K562 (cell line): ENCODE data around the gene ARHGEF3. TPM values are rescaled to one million over a fixed set of nuclear protein-coding genes. Genes with fewer than 3 reads are reported as not detected.

Source experiments
- ATAC-seq: fragments of 200-7000 bp; cut with Tn5 transposase; 3 replicates; pipeline ENCODE4 v1.9.1; 2020; ENCODE audit warnings: moderate library complexity
- BruUV-seq: library from RNA; stranded (reverse); fragments of 400-500 nt; replicated peaks from 2 replicates; lab custom pipeline; 2021; lab: Mats Ljungman, UMichigan
- CTCF ChIA-PET: fragments of 300-600 bp; formaldehyde crosslinking; extraction: SDS; loops from one replicate; lab custom pipeline; 2021; ENCODE audit warnings: low intra/inter-chr PET ratio; lab: Yijun Ruan, JAX
- POLR2A ChIA-PET: fragments of 300-600, 350-650 bp; sonication (Branson Sonifier 250); formaldehyde crosslinking; extraction: SDS; loops from one replicate; lab custom pipeline; 2021; ENCODE audit warnings: antibody characterized with exemption, inconsistent platforms; lab: Yijun Ruan, JAX
- DNase-seq, 4 experiments: peaks; one replicate each; pipeline versions ENCODE4 v3.0.0 to v3.0.0-alpha.2; 2011 to 2018; ENCODE audit warnings: low spot score in 3 of 4, mixed read lengths in 3 of 4; ENCODE audit errors: extremely low read depth in 1 of 4
- FAIRE-seq: peaks from 2 replicates; lab custom pipeline; 2011; peaks lifted over from hg19 to GRCh38; lab: Jason Lieb, UNC
- H2AFZ ChIP-seq: 2 replicates; pipeline ENCODE4 v1.6.0; 2011; ENCODE audit warnings: low read depth, low read length, control low read depth, inconsistent platforms
- H3K27ac ChIP-seq: fragments of 200-600 bp; 3 replicates; pipeline ENCODE4 v1.8.0; 2011; ENCODE audit warnings: low read depth, mild to moderate bottlenecking, control low read depth, inconsistent platforms, low read length, moderate library complexity, mixed read lengths; ENCODE audit errors: extremely low read depth
- H3K27me3 ChIP-seq, 2 experiments: fragments of 300-600 bp in 1 of 2; 2 replicates in 1 of 2; 3 replicates in 1 of 2; pipeline versions ENCODE4 v1.6.0 to v1.8.0; 2011; ENCODE audit warnings: inconsistent platforms in 2 of 2, low read length in 2 of 2, mild to moderate bottlenecking in 1 of 2, mixed read lengths in 1 of 2, moderate library complexity in 1 of 2; ENCODE audit not compliant: control insufficient read depth in 2 of 2, insufficient read depth in 2 of 2
- H3K36me3 ChIP-seq: fragments of 300-600 bp; 3 replicates; pipeline ENCODE4 v1.8.0; 2011; ENCODE audit warnings: mild to moderate bottlenecking, low read length, inconsistent platforms; ENCODE audit not compliant: control insufficient read depth, insufficient read depth
- H3K4me1 ChIP-seq, 2 experiments: fragments of 200-600 bp in 1 of 2; replicated peaks in 1 of 2; 2 replicates in 1 of 2; 3 replicates in 1 of 2; pipeline versions ENCODE4 v1.5.1 to v1.8.0; 2011; ENCODE audit warnings: inconsistent platforms in 2 of 2, low read length in 2 of 2, mild to moderate bottlenecking in 1 of 2, mixed read lengths in 1 of 2, moderate library complexity in 1 of 2; ENCODE audit not compliant: control insufficient read depth in 2 of 2, insufficient read depth in 2 of 2
- H3K4me2 ChIP-seq: 2 replicates; pipeline ENCODE4 v1.6.1; 2011; ENCODE audit warnings: low read length, control low read depth, inconsistent platforms, mixed read lengths; ENCODE audit not compliant: insufficient read depth
- H3K4me3 ChIP-seq: fragments of 200-600 bp; sonication (generic), shearing (Covaris generic); 2 replicates; pipeline ENCODE4 v1.5.1; 2016; ENCODE audit warnings: control low read depth, inconsistent platforms
- H3K79me2 ChIP-seq: fragments of 200-600 bp; 3 replicates; pipeline ENCODE4 v1.8.0; 2011; ENCODE audit warnings: low read length, inconsistent platforms; ENCODE audit not compliant: control insufficient read depth, insufficient read depth
- H3K9ac ChIP-seq, 2 experiments: 2 replicates each; pipeline versions ENCODE4 v1.6.0 to v1.6.1; 2011; ENCODE audit warnings: low read depth in 2 of 2, low read length in 2 of 2, control low read depth in 1 of 2, inconsistent platforms in 1 of 2, mild to moderate bottlenecking in 1 of 2, mixed read lengths in 1 of 2; ENCODE audit not compliant: insufficient read depth in 1 of 2
- H3K9me1 ChIP-seq: one replicate; pipeline ENCODE4 v1.6.0; 2011; ENCODE audit warnings: inconsistent platforms, mild to moderate bottlenecking, low read length, moderate library complexity; ENCODE audit not compliant: control insufficient read depth, insufficient read depth
- H3K9me3 ChIP-seq: replicated peaks from 2 replicates; pipeline ENCODE4 v1.5.1; 2011; ENCODE audit warnings: low read depth, low read length, inconsistent platforms; ENCODE audit not compliant: control insufficient read depth, insufficient read depth
- H4K20me1 ChIP-seq: replicated peaks from 2 replicates; pipeline ENCODE4 v1.6.1; 2011; ENCODE audit warnings: low read length, inconsistent platforms, mixed read lengths; ENCODE audit not compliant: control insufficient read depth, insufficient read depth
- CUX1 ChIP-seq: fragments of 200-800 bp; sonication (Bioruptor generic); IDR thresholded peaks from 2 replicates; pipeline ENCODE4 v1.6.1; 2016; ENCODE audit warnings: missing genetic modification characterization, missing compliant biosample characterization
- EHMT2 ChIP-seq: fragments of 450-650 bp; IDR thresholded peaks from 2 replicates; pipeline ENCODE4 v1.6.1; 2018; ENCODE audit warnings: antibody characterized with exemption
- MIER1 ChIP-seq: fragments of 450-650 bp; IDR thresholded peaks from 2 replicates; pipeline ENCODE4 v1.6.1; 2016; ENCODE audit warnings: antibody characterized with exemption, mild to moderate bottlenecking, low read depth
- MTA3 ChIP-seq: fragments of 450-650 bp; formaldehyde crosslinking; IDR thresholded peaks from 2 replicates; pipeline ENCODE4 v1.6.1; 2017; ENCODE audit warnings: mild to moderate bottlenecking, borderline replicate concordance
- SAFB2 ChIP-seq: fragments of 200-400 bp; formaldehyde crosslinking; IDR thresholded peaks from 2 replicates; pipeline ENCODE4 v1.6.1; 2018; ENCODE audit warnings: borderline replicate concordance, low read length, low read depth, moderate library complexity; ENCODE audit not compliant: severe bottlenecking
- ZBTB9 ChIP-seq: fragments of 450-650 bp; formaldehyde crosslinking; IDR thresholded peaks from 2 replicates; pipeline ENCODE4 v1.4.0; 2020; ENCODE audit warnings: mild to moderate bottlenecking, moderate library complexity
- ZNF121 ChIP-seq: sonication (generic); formaldehyde crosslinking; conservative IDR thresholded peaks from 2 replicates; pipeline ENCODE4 v1.8.0; 2022; ENCODE audit warnings: missing genetic modification reagents
- WGBS: fragments of 100-300 bp; shearing (Covaris generic); methylation state at CpG from one replicate; pipeline ENCODE4 v1.1.6; 2016; ENCODE audit warnings: low coverage, mixed read lengths; ENCODE audit not compliant: insufficient coverage; ENCODE audit errors: missing lambda C conversion rate; 5-methylcytosine and 5-hydroxymethylcytosine counted together
- in situ Hi-C: fragments of 300-500 bp; cut with MboI; formaldehyde crosslinking; loops from 4 replicates; pipeline ENCODE4 v1.15.0; 2018; ENCODE audit warnings: inconsistent platforms, mixed read lengths
- intact Hi-C: fragments of 100-400 bp; cut with micrococcal nuclease; formaldehyde crosslinking; loops from 2 replicates; pipeline ENCODE4 v1.14.2; 2022
- polyA plus RNA-seq, 8 experiments: library from polyadenylated mRNA; depleted of rRNA in 4 of 8; stranded (reverse) in 5 of 8; unstranded in 3 of 8; fragments of >200 nt; fragmentation: Nextera tagmentation in 2 of 8; fragmentation: Illumina TruSeq in 1 of 8; extraction: Ambion mirVana in 2 of 8; extraction: Trizol in 1 of 8; gene quantifications; 2 replicates each; pipeline versions ENCODE4 v1.2.1 to v1.2.3, GENCODE V29; 2011 to 2014; ENCODE audit warnings: inconsistent platforms in 1 of 8, missing spikeins in 1 of 8
- total RNA-seq, 7 experiments: library from RNA; depleted of rRNA in 6 of 7; stranded (reverse); fragments of >200 nt in 6 of 7; fragmentation: Illumina TruSeq in 2 of 7; extraction: Trizol in 2 of 7; gene quantifications; 2 replicates each; pipeline versions ENCODE4 v1.2.1 to v1.2.3, GENCODE V29; 2011 to 2021; ENCODE audit warnings: low replicate concordance in 1 of 7

ARHGEF3 gene
- total and polyA plus RNA-seq, 9 of the 15 experiments (the other 6 are each of a cell fraction or from before 2014, with no cell fraction given) = 0.77 to 2.7 (median 1.4) TPM

GRCh38 chr3:56694867-56695683, 106.7 kb downstream of the ARHGEF3 start:
- H4K20me1 ChIP-seq = no peaks in the 10 kb centered on the region
- no TSS peak for BruUV-seq

More at GRCh38 chr3:56694867-56695683, 106.7 kb downstream of the ARHGEF3 start:
- H3K27ac ChIP-seq = no peak overlapping the region
- POLR2A ChIA-PET = interaction anchor here (0.7 kb wide), 1 partner anchor 16 kb away, joined by 3 read pairs; no protein-coding TSS in a partner anchor
- no peaks in the 10 kb centered on the region for H3K9me3 ChIP-seq
- intact Hi-C loops = no loop called here
- TF ChIP-seq ZNF121 (CRISPR knock-in tag) (no peak), MTA3 (no peak), SAFB2 (no peak), EHMT2 (no peak), CUX1 (CRISPR knock-in tag) (no peak), ZBTB9 (no peak), MIER1 (no peak)
- H3K79me2 ChIP-seq = no peaks in the 10 kb centered on the region
- CTCF ChIA-PET = no interaction called here
- ATAC-seq = no peak
- 4% methylated on average over 3 of the region's 4 CpGs for WGBS
- H2AFZ ChIP-seq = no peak overlapping the region
- no peaks in the 10 kb centered on the region for H3K9me1 ChIP-seq
- no peak for DNase-seq
- no peak overlapping the region for H3K4me2 ChIP-seq
- H3K4me1 ChIP-seq = no peaks in the 10 kb centered on the region
- no peak overlapping the region for H3K4me3 ChIP-seq
- no peaks in the 10 kb centered on the region for H3K36me3 ChIP-seq
- no peak for FAIRE-seq
- no peaks in the 10 kb centered on the region for H3K27me3 ChIP-seq
- in situ Hi-C loops = no loop called here
- H3K9ac ChIP-seq = no peak overlapping the region
